BJ (cell line): ENCODE data around the gene PHACTR3. TPM values are rescaled to one million over a fixed set of nuclear protein-coding genes. Genes with fewer than 3 reads are reported as not detected.

Source experiments
- CTCF ChIA-PET: fragments of 350-600 bp; formaldehyde crosslinking; extraction: SDS; loops from one replicate; lab custom pipeline; 2021; ENCODE audit warnings: antibody characterized with exemption, inconsistent platforms; lab: Yijun Ruan, JAX
- POLR2A ChIA-PET: fragments of 300-600 bp; sonication (Branson Sonifier 250); formaldehyde crosslinking; extraction: SDS; loops from one replicate; lab custom pipeline; 2021; ENCODE audit warnings: antibody characterized with exemption; lab: Charles Lee
- DNase-seq: peaks from one replicate; pipeline ENCODE4 v3.0.0-alpha.2; 2011; ENCODE audit warnings: low read depth
- H3K27me3 ChIP-seq: 2 replicates; pipeline ENCODE4 v1.6.0; 2011; ENCODE audit warnings: low read length; ENCODE audit not compliant: control insufficient read depth, insufficient read depth
- H3K36me3 ChIP-seq: 2 replicates; pipeline ENCODE4 v1.5.1; 2011; ENCODE audit warnings: low read length; ENCODE audit not compliant: control insufficient read depth, insufficient read depth
- H3K4me3 ChIP-seq: 2 replicates; pipeline ENCODE4 v1.5.1; 2011; ENCODE audit warnings: low read depth, mild to moderate bottlenecking, control low read depth, low read length
- CTCF ChIP-seq: IDR thresholded peaks from 2 replicates; pipeline ENCODE4 v1.5.1; 2011; ENCODE audit warnings: low read depth, mild to moderate bottlenecking, control low read depth, inconsistent platforms, low read length, moderate library complexity; ENCODE audit not compliant: insufficient read depth
- polyA plus RNA-seq: library from polyadenylated mRNA; depleted of rRNA; stranded (reverse); fragments of >200 nt; gene quantifications from 2 replicates; pipeline ENCODE4 v1.2.3, GENCODE V29; 2011

The PHACTR3 gene
- polyA plus RNA-seq, 1 experiment, result not detected

GRCh38 chr20:59811681-59812171 lies 207.4 kb downstream of the PHACTR3 start:
- H3K27me3 ChIP-seq, result no peaks in the 10 kb centered on the region
- no peak for TF ChIP-seq CTCF
- H3K4me3 ChIP-seq, result no peak overlapping the region
- DNase-seq, result no peak
- ChIA-PET CTCF (no interaction called here), POLR2A (no interaction called here)
- H3K36me3 ChIP-seq, result no peaks in the 10 kb centered on the region

GRCh38 chr20:59812286-59813125 lies 208.2 kb downstream of the PHACTR3 start:
- DNase-seq, result no peak
- POLR2A ChIA-PET, result no interaction called here
- TF ChIP-seq CTCF, result no peak
- CTCF ChIA-PET, result no interaction called here
- Histone ChIP-seq H3K4me3 (no peak overlapping the region), H3K27me3 (no peaks in the 10 kb centered on the region), H3K36me3 (no peaks in the 10 kb centered on the region)

- TF ChIP-seq CTCF, result no peak
- DNase-seq, result no peak
- H3K27me3 ChIP-seq, result no peaks in the 10 kb centered on the region
- CTCF ChIA-PET, result no interaction called here
- no peak overlapping the region for H3K4me3 ChIP-seq
- H3K36me3 ChIP-seq, result no peaks in the 10 kb centered on the region
- POLR2A ChIA-PET, result no interaction called here
Observed at GRCh38 chr20:59813126-59813947, 209.0 kb downstream of the PHACTR3 start.

GRCh38 chr20:59813948-59814839 lies 209.9 kb downstream of the PHACTR3 start:
- POLR2A ChIA-PET, result no interaction called here
- no peak for DNase-seq
- H3K27me3 ChIP-seq, result no peaks in the 10 kb centered on the region
- no peak overlapping the region for H3K4me3 ChIP-seq
- CTCF ChIA-PET, result no interaction called here
- TF ChIP-seq CTCF, result no peak
- H3K36me3 ChIP-seq, result no peaks in the 10 kb centered on the region
